Measurements from ENCODE around the gene LMF2.

LMF2 gene

GRCh38 chr22:50528682-50529415, 21.3 kb upstream of the LMF2 start:
- ChIA-PET POLR2A (no interaction called here), CTCF (interaction anchor here (0.7 to 6.7 kb wide), 4 partner anchors 16 to 34 kb away, joined by 3 to 136 read pairs (median 4); partner anchors contain the start of genes KLHDC7B, NCAPH2 and SYCE3)
- no peak for TF ChIP-seq CTCF (IDR thresholded peaks at IDR 0.05; ENCODE audit: control extremely low read depth, extremely low read depth, low read depth, missing control alignments)
- no peak for DNase-seq (ENCODE audit: extremely low spot score)

GRCh38 chr22:50527921-50528681, 20.6 kb upstream of the LMF2 start:
- TF ChIP-seq CTCF (IDR thresholded peaks at IDR 0.05; ENCODE audit: control extremely low read depth, extremely low read depth, low read depth, missing control alignments): no peak
- ChIA-PET CTCF (interaction anchor here (0.9 to 6.7 kb wide), 5 partner anchors 17 to 36 kb away, joined by 3 to 136 read pairs (median 5); partner anchors contain the start of genes KLHDC7B, LMF2, NCAPH2 and SYCE3), POLR2A (no interaction called here)
- DNase-seq (ENCODE audit: extremely low spot score): no peak

GRCh38 chr22:50526834-50527801, 19.6 kb upstream of the LMF2 start:
- ChIA-PET POLR2A (interaction anchor here (0.6 kb wide), 1 partner anchor 223 kb away, joined by 3 read pairs; no protein-coding TSS in a partner anchor), CTCF (interaction anchor here (0.9 to 6.7 kb wide), 3 partner anchors 18 to 37 kb away, joined by 3 to 136 read pairs (median 41); partner anchors contain the start of genes KLHDC7B, LMF2, NCAPH2 and SYCE3)
- TF ChIP-seq CTCF (IDR thresholded peaks at IDR 0.05; ENCODE audit: control extremely low read depth, extremely low read depth, low read depth, missing control alignments): no peak
- peak; percentile 76 for DNase-seq (ENCODE audit: extremely low spot score)

GRCh38 chr22:50526108-50526833, 18.8 kb upstream of the LMF2 start:
- ChIA-PET POLR2A (interaction anchor here (0.9 to 4.5 kb wide), 8 partner anchors 9 to 43 kb away, joined by 3 to 33 read pairs (median 6); partner anchors contain the start of genes KLHDC7B, LMF2 and NCAPH2), CTCF (interaction anchor here (0.8 to 6.7 kb wide), 36 partner anchors 9 to 681 kb away, joined by 3 to 136 read pairs (median 4); partner anchors contain the start of genes HDAC10, KLHDC7B, LMF2 and NCAPH2)
- peak; percentile 83 for TF ChIP-seq CTCF (IDR thresholded peaks at IDR 0.05; ENCODE audit: control extremely low read depth, extremely low read depth, low read depth, missing control alignments)
- peak; percentile 83 for DNase-seq (ENCODE audit: extremely low spot score)

GRCh38 chr22:50525858-50526107, 18.3 kb upstream of the LMF2 start:
- POLR2A ChIA-PET: interaction anchor here (0.6 to 4.5 kb wide), 10 partner anchors 9 to 236 kb away, joined by 3 to 33 read pairs (median 6); partner anchors contain the start of genes KLHDC7B, LMF2 and NCAPH2

More at GRCh38 chr22:50525858-50526107, 18.3 kb upstream of the LMF2 start:
- no peak for DNase-seq (ENCODE audit: extremely low spot score)
- CTCF ChIA-PET: interaction anchor here (0.8 to 6.7 kb wide), 39 partner anchors 9 to 680 kb away, joined by 3 to 136 read pairs (median 4); partner anchors contain the start of genes HDAC10, KLHDC7B, LMF2 and NCAPH2
- no peak for TF ChIP-seq CTCF (IDR thresholded peaks at IDR 0.05; ENCODE audit: control extremely low read depth, extremely low read depth, low read depth, missing control alignments)
